Prostate gland (tissue), 2 donors: Measurements from ENCODE around the gene TUBB1. TPM values are rescaled to one million over a fixed set of nuclear protein-coding genes. Genes with fewer than 3 reads are reported as not detected.

Experiments used
- DNase-seq: peaks from one replicate; pipeline ENCODE4 v3.0.0-alpha.2; 2019; ENCODE audit warnings: low spot score
- H3K27ac ChIP-seq, 2 donors: fragments of 200-600 bp; sonication (generic); 2 replicates each; pipeline ENCODE4 v1.5.1; 2017 to 2019
- H3K27me3 ChIP-seq: fragments of 200-600 bp; sonication (generic); replicated peaks from 2 replicates; pipeline ENCODE4 v1.5.1; 2019; ENCODE audit not compliant: insufficient read depth
- H3K36me3 ChIP-seq, 2 donors: fragments of 200-600 bp; sonication (generic); 1 replicate in 1 of 2; 2 replicates in 1 of 2; pipeline versions ENCODE4 v1.5.1 to v1.8.1; 2017 to 2019
- H3K4me1 ChIP-seq: fragments of 200-600 bp; sonication (generic); replicated peaks from 2 replicates; pipeline ENCODE4 v1.5.1; 2019
- H3K4me3 ChIP-seq, 2 donors: fragments of 200-600 bp; sonication (generic); 2 replicates each; pipeline ENCODE4 v1.5.1; 2017 to 2019
- H3K9me3 ChIP-seq: fragments of 200-600 bp; sonication (generic); 2 replicates; pipeline ENCODE4 v1.5.1; 2017
- POLR2A ChIP-seq: fragments of 450-650 bp; IDR thresholded peaks from one replicate; pipeline ENCODE4 v1.6.1; 2016; ENCODE audit warnings: antibody characterized with exemption, mild to moderate bottlenecking
- POLR2AphosphoS5 ChIP-seq: sonication (generic); formaldehyde crosslinking; IDR thresholded peaks from one replicate; pipeline ENCODE4 v1.6.1; 2017; ENCODE audit warnings: antibody characterized with exemption
- WGBS: methylation state at CpG from one replicate; pipeline ENCODE4 v1.1.5; 2018; 5-methylcytosine and 5-hydroxymethylcytosine counted together
- intact Hi-C: fragments of 100-400 bp; cut with DNase I; formaldehyde crosslinking; loops from one replicate; pipeline ENCODE4 v1.14.2; 2022
- total RNA-seq, 2 donors: library from RNA; depleted of rRNA; stranded (reverse); fragments of >200 nt; gene quantifications; one replicate each; pipeline ENCODE4 v1.1.0, GENCODE V29; 2016
- TF ChIP-seq, protein P1 (sequence below), 4 experiments: fragments of 200-600 bp in 2 of 4; fragments of 450-650 bp in 2 of 4; sonication (generic) in 2 of 4; IDR thresholded peaks; 1 replicate in 3 of 4; 2 replicates in 1 of 4; pipeline ENCODE4 v1.5.1; 2016 to 2019; ENCODE audit warnings: antibody characterized with exemption in 4 of 4, mild to moderate bottlenecking in 2 of 4, moderate library complexity in 2 of 4

Gene TUBB1
- total RNA-seq, 2 donors from 2014 or later = not detected

DNA sequence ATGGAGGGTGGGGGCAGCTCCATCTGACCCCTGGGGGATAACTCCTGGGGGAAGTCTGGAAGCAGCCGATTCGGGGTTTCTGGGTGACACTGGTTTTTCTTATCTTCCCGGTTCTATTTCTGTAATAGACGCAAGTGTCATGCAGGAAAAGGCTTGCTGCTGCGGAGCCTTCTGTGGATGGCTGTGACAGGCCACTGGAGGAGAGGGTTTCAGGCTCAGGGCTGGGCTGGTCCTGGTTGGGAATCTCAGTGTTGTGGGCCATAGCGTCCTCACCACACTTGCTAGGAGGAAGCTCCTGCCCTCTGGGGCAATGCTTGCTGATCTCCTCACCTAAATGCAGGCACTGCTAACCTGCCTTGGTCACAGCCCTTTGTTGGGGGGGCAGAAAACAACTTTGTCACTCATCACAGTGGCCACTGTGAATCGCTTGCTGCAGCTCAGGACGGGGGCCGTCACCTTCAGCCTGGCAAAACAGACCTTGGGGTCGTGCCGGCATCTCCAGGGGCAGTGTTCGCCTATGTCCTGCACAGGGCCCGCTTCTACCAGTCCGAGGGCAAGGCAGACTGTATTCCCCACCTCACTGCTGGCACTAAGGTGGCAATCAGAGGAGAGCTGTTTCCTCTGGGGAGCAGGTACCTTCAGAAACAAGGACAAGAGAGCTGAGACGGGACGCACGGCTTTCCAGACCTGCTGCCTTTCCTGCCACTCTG lies 4.4 kb upstream of the TUBB1 start:
- Histone ChIP-seq H3K27ac (no peak overlapping the region), H3K36me3 (no peaks in the 10 kb centered on the region), H3K4me3 (no peak overlapping the region), H3K27me3 (no peaks in the 10 kb centered on the region), H3K9me3 (no peaks in the 10 kb centered on the region), H3K4me1 (no peaks in the 10 kb centered on the region)
- TF ChIP-seq, protein P1, sequence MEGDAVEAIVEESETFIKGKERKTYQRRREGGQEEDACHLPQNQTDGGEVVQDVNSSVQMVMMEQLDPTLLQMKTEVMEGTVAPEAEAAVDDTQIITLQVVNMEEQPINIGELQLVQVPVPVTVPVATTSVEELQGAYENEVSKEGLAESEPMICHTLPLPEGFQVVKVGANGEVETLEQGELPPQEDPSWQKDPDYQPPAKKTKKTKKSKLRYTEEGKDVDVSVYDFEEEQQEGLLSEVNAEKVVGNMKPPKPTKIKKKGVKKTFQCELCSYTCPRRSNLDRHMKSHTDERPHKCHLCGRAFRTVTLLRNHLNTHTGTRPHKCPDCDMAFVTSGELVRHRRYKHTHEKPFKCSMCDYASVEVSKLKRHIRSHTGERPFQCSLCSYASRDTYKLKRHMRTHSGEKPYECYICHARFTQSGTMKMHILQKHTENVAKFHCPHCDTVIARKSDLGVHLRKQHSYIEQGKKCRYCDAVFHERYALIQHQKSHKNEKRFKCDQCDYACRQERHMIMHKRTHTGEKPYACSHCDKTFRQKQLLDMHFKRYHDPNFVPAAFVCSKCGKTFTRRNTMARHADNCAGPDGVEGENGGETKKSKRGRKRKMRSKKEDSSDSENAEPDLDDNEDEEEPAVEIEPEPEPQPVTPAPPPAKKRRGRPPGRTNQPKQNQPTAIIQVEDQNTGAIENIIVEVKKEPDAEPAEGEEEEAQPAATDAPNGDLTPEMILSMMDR (IDR thresholded peaks at IDR 0.05) = no peak
- no peak for TF ChIP-seq POLR2A
- TF ChIP-seq POLR2AphosphoS5 = no peak
- 92% methylated on average over 17 of the region's 17 CpGs for WGBS
- no peak for DNase-seq
- intact Hi-C loops = no loop called here

DNA sequence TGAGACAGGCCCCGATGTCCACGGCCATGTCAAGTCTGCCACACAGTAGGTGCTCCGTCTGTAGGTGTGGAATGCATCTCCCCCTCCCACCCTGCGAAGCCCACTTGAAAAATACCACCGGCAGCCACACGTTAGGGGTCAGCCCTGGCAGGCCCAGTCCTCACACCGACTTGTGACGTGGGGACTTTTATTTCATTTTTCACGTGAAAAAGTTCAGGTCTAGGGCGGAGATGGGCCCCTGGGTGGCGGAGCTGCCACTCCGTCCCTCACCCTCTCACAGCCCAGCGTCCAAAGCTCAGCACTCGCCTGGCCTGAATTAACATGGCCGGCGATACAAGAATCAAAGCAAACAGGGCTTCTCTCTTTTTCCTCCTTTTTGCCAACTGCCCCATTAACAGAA lies 3.8 kb upstream of the TUBB1 start:
- no peak for DNase-seq
- H3K27me3 ChIP-seq = no peaks in the 10 kb centered on the region
- no peak overlapping the region for H3K27ac ChIP-seq
- WGBS = 80% methylated on average over 16 of the region's 16 CpGs
- intact Hi-C loops = no loop called here
- no peaks in the 10 kb centered on the region for H3K9me3 ChIP-seq
- TF ChIP-seq POLR2A = no peak
- TF ChIP-seq POLR2AphosphoS5 = no peak
- TF ChIP-seq, protein P1 (IDR thresholded peaks at IDR 0.05) = no peak
- no peak overlapping the region for H3K4me3 ChIP-seq
- no peaks in the 10 kb centered on the region for H3K36me3 ChIP-seq
- no peaks in the 10 kb centered on the region for H3K4me1 ChIP-seq

DNA sequence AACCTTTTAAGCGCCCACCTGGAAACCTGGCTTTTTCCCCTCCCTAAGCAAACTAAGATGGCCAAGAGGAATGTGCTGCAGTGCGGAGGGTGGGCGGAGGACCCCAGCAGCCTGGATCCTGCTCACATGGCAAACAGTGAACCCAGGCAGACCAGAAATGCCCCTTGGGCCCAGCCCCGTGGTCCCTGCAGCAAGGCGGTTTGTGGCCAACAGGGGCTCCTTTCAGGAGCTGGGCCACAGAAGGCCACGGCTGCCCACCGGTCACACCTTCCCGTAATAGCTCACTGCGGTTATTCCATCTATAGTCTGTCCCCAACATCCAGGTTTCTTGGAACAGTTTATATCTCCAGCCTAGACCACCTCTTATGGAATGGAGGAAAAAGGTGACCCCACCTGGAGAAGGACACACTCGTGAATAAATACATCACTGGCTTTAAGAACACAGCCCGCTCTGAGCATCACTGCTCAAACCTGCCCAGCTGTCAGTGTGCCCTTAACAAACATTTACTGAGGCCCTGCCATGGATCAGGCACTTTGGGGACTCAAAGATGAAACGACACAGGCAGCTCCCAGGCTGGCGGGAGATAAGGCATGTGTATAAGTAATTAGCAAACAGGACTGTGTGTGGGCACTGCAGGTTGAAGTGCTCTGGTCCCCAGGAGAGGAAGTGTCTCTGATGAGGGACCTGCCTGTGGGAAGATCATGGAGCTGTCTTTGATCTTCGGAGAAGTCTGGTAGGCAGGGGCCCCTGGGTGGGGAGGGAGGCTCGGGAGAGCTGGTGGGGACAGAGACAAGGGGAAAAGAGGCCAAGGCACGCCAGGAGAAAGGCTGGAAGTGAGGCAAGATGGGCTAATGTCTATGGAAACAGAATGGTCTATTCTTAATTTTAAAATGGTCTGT lies 3.2 kb upstream of the TUBB1 start:
- 71% methylated on average over 16 of the region's 16 CpGs for WGBS
- H3K27ac ChIP-seq = no peak overlapping the region
- H3K9me3 ChIP-seq = no peaks in the 10 kb centered on the region
- intact Hi-C loops = no loop called here
- DNase-seq = no peak
- no peaks in the 10 kb centered on the region for H3K4me1 ChIP-seq
- no peaks in the 10 kb centered on the region for H3K27me3 ChIP-seq
- TF ChIP-seq, protein P1 (IDR thresholded peaks at IDR 0.05) = no peak
- TF ChIP-seq POLR2A = no peak
- H3K4me3 ChIP-seq = no peak overlapping the region
- no peaks in the 10 kb centered on the region for H3K36me3 ChIP-seq

DNA sequence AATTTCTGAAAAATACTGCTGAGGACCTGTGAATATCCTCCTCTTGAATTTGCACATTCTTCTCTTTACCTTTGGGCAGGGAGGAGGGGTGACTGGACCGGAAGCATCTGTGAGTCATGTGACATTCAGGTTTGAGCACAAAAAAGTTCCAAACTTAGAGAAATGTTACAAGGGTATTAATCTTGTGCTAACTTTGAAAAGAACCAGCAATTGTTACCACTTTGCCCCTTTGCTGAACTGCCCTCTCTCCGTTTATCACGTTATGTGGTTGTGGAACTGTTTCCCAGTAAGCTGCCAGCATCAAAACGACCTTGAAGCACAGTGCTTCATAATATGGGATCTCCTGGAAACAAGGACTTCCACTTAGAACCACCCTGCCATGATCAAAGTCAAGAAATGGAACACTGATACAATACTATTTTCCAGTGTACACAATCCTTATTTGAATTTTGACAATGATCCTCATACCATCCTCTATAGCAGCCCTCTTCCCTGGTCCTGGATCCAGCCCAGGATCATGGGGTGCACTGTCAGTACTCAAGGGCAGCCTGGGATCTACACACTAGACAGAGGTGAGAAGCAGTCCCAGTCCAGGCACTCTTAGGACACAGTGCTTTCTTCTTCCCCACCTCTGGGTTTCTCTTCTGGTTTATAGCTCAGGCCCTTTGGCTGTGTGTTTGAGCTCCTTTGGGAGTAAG lies 2.3 kb upstream of the TUBB1 start:
- Histone ChIP-seq H3K27ac (no peak overlapping the region), H3K4me1 (no peaks in the 10 kb centered on the region), H3K27me3 (no peaks in the 10 kb centered on the region), H3K9me3 (no peaks in the 10 kb centered on the region), H3K4me3 (no peak overlapping the region), H3K36me3 (no peaks in the 10 kb centered on the region)
- no peak for DNase-seq
- TF ChIP-seq, protein P1 (IDR thresholded peaks at IDR 0.05) = no peak
- no peak for TF ChIP-seq POLR2A
- no peak for TF ChIP-seq POLR2AphosphoS5
- WGBS = 39% methylated on average over 4 of the region's 4 CpGs
- intact Hi-C loops = no loop called here
